Right ventricle myocardium inferior (tissue), 1 donor: ENCODE data around the gene GSTM3. TPM values are rescaled to one million over a fixed set of nuclear protein-coding genes. Genes with fewer than 3 reads are reported as not detected.
A peak's percentile ranks its signal among the peaks of the same experiment; 100 is the strongest.

Experiments
- ATAC-seq: fragments of 200-7000 bp; cut with Tn5 transposase; one replicate; pipeline ENCODE4 v1.9.1; 2020; ENCODE audit warnings: mild to moderate bottlenecking, moderate library complexity
- DNase-seq: peaks from one replicate; pipeline ENCODE4 v3.0.0; 2021; ENCODE audit errors: missing footprints
- intact Hi-C: fragments of 100-400 bp; cut with DNase I; formaldehyde crosslinking; loops from one replicate; pipeline ENCODE4 v1.11.0; 2022
- long read RNA-seq: library from polyadenylated mRNA; unstranded; transcript quantifications from one replicate; pipeline ENCODE4 v2.0.0, GENCODE V29; 2021
- total RNA-seq: library from RNA; stranded (reverse); fragmentation: NEBNext Ultra II Directional; extraction: Animal tissue kit (Norgen Biotek cat#: 25700); gene quantifications from one replicate; pipeline ENCODE4 v1.2.1, GENCODE V29; 2021
- donor health status: DM: no; HTN: yes; CAD: no; lungs with severe emphysema.

Gene GSTM3
- total RNA-seq: 121 TPM
- long read RNA-seq, full-length matches to known transcripts: 24 of 26 reads
- long read RNA-seq, partial matches to known transcripts: 1 of 26 reads
- long read RNA-seq, other reads (novel, unspliced or antisense): 1 of 26 reads

DNA sequence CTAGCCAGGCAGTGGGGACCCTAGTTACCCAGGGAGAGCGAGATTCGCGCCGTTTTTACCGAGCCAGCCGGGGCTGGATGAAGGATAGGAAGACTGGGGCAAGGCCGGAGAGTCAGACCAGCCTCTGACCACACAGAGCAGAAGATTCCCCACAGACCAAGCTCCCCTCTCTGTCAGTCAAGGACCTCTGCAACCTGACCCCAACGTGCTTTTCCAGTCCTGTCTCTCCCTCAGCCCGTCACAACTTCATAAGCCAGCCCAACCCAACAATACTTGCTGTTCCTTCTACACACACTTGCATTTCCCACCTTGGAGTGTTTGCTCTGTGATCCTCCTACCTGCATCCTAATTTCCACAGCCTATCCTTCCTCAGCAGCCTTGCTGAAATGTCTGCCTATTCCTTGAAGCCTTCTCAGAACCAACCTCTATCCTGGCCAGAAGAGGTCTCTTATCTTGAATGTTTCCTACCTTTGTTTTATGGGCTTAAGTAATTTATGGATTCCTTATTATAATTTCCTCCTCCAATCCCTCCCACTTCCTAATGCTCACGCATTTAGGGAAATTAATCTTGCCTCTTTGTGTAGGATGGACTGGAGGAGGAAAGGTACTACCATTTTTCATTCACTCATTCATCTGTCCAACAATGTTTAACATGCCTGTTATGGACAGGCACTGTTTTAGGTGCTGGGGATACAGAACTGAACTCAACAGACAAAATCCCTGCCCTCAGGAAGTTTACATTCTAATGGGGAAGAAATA lies at the start of gene GSTM3:
Gene GSTM3 (minus strand): TSS at position 424 of the 759 bp plus-strand sequence. CDS start 751 bp downstream, outside the sequence.
- DNase-seq (no peak), ATAC-seq (no peak)
- intact Hi-C loops: no loop called here

GRCh38 chr1:109790329-109790728 lies 49.5 kb upstream of the GSTM3 start:
- no peak for DNase-seq
- no peak for ATAC-seq
- intact Hi-C loops: loop anchor here (5.0 kb wide), 1 partner anchor 122 kb away; the partner anchor contains the start of gene CSF1

DNA sequence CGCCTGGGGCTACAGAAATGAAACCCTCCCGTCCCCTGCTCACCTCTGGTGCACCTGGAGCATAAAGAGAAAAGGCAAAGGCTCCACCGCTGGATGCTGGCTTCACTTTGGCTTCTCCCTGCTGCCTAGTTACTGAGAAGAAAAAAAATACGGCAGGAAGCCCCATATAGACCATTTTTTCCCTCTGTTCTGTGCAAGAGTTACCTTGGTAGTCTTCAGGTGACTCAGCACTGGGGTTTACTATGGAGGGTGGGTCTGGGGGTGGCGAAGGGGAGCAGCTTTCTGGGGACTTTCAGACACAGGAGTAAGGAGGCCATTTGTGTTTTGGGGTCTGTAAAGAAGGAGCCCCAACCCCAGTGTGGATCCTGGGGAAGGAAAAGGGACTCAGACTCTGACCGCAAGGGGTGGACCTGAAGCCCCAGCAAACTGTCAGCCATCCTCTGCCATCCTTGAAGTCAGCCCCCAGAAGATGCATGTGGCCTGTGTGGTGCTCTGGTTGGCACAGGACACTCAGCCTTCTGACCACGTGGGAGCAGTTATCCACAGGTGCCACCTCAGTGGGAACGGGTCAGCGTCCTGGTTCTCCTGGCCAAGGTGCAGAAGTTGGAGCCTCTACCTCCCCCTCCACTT lies 48.8 kb upstream of the GSTM3 start:
- DNase-seq (no peak), ATAC-seq (no peak)
- intact Hi-C loops: loop anchor here (5.0 kb wide), 1 partner anchor 123 kb away; the partner anchor contains the start of gene CSF1

GRCh38 chr1:109788695-109789521 lies 48.1 kb upstream of the GSTM3 start:
- no peak for DNase-seq
- no peak for ATAC-seq
- intact Hi-C loops: no loop called here

DNA sequence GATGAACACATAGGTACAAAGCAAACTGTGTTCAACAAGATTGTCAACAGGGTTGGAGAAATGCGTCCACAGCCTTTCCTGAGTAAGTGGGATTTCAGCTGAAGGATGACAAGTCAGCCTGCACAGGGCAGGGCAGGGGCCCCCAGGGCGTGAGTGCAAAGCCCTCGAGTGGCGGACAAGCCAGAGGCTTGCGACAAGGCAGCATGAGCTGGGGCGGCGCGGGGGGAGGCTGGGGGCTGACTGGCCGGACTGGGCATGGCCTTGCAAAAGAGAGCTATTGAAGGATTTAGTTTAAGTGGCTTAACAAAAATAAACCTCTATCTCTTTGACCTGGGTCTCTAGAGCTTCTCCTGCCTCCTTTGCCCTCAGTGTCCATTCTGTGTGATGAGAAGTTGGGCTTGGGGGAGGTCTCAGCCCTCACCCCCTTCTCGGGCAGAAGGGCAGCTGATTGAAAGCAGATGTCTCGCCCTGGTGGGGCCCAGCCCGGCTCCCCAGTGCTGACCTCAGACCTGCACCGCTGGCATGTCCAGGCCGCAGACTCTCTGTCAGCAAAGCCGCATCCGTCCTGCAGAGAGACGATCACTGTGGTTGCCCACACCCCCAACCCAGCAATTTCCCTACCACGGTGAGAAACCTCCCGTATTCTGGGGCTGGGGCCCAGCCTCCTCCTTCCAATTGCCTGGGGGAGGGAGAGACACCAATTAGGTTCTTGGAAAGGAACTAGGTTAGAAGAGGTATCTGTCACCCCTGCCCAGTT lies 47.2 kb upstream of the GSTM3 start:
- ATAC-seq: no peak
- DNase-seq: no peak
- intact Hi-C loops: no loop called here

GRCh38 chr1:109787211-109787844 lies 46.5 kb upstream of the GSTM3 start:
- DNase-seq (no peak), ATAC-seq (no peak)
- intact Hi-C loops: no loop called here

GRCh38 chr1:109786531-109787021 lies 45.7 kb upstream of the GSTM3 start:
- ATAC-seq: no peak
- no peak for DNase-seq
- intact Hi-C loops: no loop called here

GRCh38 chr1:109786112-109786480 lies 45.3 kb upstream of the GSTM3 start:
- ATAC-seq (no peak), DNase-seq (no peak)
- intact Hi-C loops: no loop called here

GRCh38 chr1:109785446-109786111 lies 44.7 kb upstream of the GSTM3 start:
- DNase-seq (no peak), ATAC-seq (no peak)
- intact Hi-C loops: no loop called here

- ATAC-seq (no peak), DNase-seq (peak; percentile 34)
- intact Hi-C loops: no loop called here
Observed at GRCh38 chr1:109784551-109785252, 43.9 kb upstream of the GSTM3 start.

DNA sequence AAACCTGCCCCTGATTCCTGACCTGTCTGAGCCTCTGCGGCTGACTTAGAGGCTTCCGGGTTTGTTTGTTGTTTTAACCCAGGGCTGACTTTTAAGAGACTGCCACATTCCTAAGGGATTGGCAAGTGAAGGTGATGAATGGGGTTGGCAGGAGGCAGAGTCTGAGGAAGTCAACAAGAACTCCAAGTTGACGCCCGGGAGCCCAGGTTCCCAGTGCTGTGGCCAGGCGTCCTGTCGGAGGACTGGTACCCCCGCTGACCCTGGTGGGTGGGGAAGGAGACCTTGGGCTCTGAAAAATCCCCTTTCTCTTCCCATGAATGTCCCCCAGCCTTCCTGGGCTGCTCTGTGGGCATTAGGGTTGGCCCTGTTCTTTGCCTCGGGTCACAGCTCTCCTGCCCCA lies 42.6 kb upstream of the GSTM3 start:
- ATAC-seq (no peak), DNase-seq (peak; percentile 63)
- intact Hi-C loops: no loop called here

DNA sequence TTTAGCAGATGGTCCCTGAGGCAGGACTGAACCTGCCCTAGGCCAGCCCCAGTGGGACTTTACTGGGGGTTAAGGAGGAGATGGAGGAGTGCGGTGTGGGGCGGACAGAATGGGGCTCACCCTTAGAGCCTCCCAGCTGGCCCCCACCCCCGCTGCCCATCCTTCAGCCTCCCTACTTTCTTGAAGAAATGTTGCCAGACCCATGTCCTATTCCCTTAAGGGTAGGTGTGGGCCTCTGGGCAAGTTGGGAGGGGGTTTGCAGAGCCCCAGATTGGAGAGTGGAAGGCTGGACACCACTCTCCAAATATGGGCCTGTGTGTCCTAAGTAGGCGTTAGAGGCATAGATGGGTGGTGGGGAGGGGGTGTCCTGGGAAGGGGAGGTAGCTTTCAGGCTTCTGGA lies 42.1 kb upstream of the GSTM3 start:
- no peak for ATAC-seq
- intact Hi-C loops: no loop called here
- DNase-seq: no peak

- ATAC-seq (no peak), DNase-seq (peak; percentile 28)
- intact Hi-C loops: no loop called here
Observed at GRCh38 chr1:109782514-109782913, 41.7 kb upstream of the GSTM3 start.

- ATAC-seq (no peak), DNase-seq (no peak)
- intact Hi-C loops: no loop called here
Observed at GRCh38 chr1:109781806-109782205, 41.0 kb upstream of the GSTM3 start.

DNA sequence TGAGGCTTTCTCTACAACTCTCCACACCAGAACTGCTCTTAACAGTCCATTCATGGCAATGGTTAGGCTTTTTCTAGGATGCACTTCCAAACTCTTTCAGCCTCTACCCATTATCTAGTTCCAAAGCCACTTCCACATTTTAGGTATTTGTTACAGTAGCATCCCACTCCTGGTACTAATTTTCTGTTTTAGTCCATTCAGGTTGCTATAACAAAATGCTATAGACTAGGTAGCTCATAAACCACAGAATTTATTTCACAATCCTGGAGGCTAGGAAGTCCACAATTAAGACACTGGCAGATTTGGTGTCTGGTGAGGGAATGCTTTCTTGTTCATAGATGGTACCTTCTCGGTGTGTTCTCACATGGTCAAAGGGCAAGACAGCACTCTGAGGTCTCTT lies 40.1 kb upstream of the GSTM3 start:
- no peak for DNase-seq
- intact Hi-C loops: no loop called here
- no peak for ATAC-seq

DNA sequence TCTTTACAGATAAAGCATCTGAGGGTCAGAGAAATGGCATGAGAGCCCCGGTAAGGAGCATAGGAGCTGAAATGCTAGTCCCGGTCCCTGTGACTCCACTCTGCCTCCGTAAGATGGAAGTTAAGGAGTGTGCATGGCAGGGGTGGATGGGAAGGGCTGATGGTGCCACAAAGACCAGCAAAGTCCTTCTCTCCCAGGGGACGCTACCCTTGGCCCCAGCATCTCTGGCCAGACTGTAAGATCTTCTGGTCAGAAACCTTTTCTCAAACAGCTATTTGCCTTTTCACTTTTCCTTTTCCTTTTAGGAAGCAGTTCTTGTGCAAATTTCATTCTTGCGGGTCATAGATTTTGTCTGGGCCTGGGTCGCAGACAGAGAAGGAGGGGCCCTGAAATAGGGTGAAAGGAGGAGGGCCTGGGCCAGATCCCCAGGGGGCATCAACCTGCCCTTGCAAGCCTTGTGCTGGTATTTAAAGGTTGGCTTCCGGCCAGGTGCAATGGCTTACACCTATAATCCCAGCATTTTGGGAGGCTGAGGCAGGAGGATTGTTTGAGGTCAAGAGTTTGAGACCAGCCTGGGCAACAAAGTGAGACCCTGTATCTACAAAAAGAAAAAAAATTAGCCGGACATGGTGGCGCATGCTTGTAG lies 37.3 kb upstream of the GSTM3 start:
- DNase-seq (no peak), ATAC-seq (no peak)
- intact Hi-C loops: loop anchor here (1.0 kb wide), 1 partner anchor 206 kb away; the partner anchor contains the start of gene AHCYL1
